Lower leg skin (tissue), 3 donors: ENCODE measurements around the gene ZFYVE28.

Experiments
- CTCF ChIP-seq, 3 donors: fragments of 450-650 bp; IDR thresholded peaks; one replicate each; pipeline ENCODE4 v1.5.1; 2016; ENCODE audit warnings: antibody characterized with exemption in 3 of 3, mild to moderate bottlenecking in 3 of 3, moderate library complexity in 2 of 3
- POLR2A ChIP-seq, 2 donors: fragments of 450-650 bp; IDR thresholded peaks; one replicate each; pipeline ENCODE4 v1.6.1; 2016 to 2017; ENCODE audit warnings: antibody characterized with exemption in 2 of 2, mild to moderate bottlenecking in 1 of 2, moderate library complexity in 1 of 2

- TF ChIP-seq CTCF (IDR thresholded peaks at IDR 0.05) (no peak), POLR2A (IDR thresholded peaks at IDR 0.05) (no peak)
These were observed 115.9 kb downstream of the ZFYVE28 start for GRCh38 chr4:2302387-2303119.
